Measurements from ENCODE around the gene SIGLEC12.
"Not testable (repeated sequence)": the region's sequence is repeated elsewhere in the genome, so short reads cannot be mapped to it uniquely, and the experiment has no call there.

Gene SIGLEC12

DNA sequence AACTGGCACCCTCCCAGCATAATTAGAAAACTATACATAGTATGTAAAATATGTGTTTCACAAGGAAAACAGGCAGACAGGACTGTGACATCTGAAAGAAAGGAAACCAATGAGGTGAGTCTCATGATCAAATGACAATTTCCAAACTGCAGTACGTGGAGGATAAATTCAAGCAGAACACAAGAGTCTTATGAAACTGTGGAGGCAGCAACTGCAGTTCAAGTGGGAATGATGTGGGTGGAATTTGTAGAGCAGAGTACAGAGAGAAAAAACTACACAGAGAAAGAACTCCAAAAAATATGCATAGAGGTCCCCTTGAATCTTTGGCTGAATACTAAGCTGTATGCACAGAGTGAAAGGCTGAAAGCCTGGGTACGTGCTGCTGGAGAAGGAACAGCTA is 20.2 kb upstream of the SIGLEC12 start:
- DNase-seq: no peak

DNA sequence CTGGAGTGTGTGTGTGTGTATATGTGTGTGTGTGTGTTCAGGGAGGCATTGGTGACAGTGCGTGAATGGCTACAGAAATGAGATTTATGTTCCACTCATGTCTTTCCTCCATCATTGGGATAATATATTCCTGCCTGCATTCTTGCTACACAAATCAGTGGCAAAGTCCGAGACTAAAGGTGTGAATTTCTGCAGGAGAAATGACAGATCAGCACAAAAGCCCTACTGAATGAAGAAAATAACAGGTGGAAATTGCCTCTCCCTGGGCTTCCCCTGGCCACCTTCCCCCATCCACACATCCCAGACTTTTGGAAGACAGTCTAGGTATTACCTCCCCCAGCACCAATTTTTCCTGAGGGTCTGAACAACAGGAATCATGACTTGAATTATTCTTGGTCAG is 19.8 kb upstream of the SIGLEC12 start:
- DNase-seq: no peak

DNA sequence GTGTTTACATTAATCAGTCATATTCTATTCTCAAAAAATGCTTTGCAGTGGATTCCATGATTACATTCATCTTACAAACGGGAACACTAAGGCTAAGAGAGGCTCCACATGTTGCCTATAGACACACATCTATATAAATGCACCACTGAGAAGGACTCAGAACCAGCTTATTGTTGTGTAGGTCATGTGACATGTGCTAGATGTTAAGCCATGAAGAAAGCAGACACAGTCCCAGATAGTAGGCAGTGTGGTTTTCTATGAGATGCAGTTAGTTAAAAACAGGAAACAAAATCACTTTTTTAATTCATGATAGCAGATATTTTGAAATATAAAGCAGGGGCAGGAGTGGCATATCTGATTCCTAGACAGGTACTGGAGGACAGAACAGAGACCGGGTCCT is 19.1 kb upstream of the SIGLEC12 start:
- no peak for DNase-seq

- peak; percentile 15 for DNase-seq
These were observed 13.4 kb upstream of the SIGLEC12 start for GRCh38 chr19:51514866-51515481.

GRCh38 chr19:51513968-51514367 is 12.4 kb upstream of the SIGLEC12 start:
- no peak for DNase-seq

- DNase-seq: no peak
These were observed 9.8 kb upstream of the SIGLEC12 start for GRCh38 chr19:51511353-51511752.

DNA sequence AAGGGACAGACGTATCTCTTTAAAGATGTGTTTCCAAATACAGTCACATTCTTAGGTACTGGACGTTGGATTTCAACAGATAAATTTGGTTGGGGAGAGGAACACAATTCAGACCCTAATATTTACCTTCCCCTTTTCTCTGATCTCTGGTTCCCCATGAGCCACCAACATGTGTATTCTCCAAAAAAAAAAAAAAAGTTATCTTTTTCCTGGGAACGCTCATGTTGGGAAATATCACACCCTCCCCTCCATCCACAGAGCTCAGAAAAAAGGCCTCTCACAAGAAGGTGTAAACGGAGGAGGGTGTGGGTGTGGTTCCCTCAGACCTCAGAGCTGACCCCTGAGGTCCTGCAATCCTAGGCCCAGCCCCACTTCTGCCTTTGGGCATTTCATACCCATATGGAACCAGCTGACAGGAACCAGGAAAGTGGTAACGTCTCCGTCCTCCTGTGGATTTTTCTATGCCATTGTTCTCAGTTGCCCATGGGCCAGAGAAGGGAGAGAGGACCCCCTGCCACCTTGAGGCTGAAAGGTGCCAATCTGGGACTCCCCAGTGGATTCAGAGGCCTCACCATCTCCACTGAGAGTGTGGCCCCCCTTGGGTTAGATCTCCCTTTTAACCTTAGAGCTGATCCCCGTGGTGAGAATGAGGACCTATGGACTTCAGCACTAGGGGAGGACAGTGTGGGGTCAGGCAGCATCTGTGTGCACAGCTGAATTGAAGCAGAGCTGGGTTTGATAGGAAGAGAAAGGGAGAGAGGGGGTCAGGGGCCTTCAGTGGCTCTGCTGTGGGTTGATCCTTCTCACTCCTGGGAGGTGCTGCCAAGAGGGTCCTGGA is 8.4 kb upstream of the SIGLEC12 start:
- DNase-seq: no peak

GRCh38 chr19:51508059-51508733 is 6.6 kb upstream of the SIGLEC12 start:
- no peak for DNase-seq

GRCh38 chr19:51507640-51508058 is 6.0 kb upstream of the SIGLEC12 start:
- no peak for DNase-seq

DNA sequence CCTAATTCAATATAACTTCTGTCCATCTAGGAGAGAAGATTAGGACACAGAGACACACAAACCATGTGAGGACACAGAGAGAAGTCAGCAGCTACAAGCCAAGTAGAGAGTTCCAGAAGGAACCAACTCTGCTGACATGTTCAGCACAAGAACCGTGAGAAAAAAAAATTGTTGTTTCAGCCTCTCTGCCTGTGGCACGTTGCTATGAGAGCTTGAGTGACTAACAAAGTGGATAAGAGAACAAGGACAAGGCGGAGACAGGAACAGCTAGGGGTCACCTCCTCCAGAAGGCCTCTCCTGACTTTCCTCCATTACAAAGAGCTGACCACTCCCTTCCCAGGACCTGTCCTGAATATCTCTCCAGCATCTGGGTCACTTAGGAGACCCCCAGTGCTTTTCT is 5.6 kb upstream of the SIGLEC12 start:
- DNase-seq: no peak

DNA sequence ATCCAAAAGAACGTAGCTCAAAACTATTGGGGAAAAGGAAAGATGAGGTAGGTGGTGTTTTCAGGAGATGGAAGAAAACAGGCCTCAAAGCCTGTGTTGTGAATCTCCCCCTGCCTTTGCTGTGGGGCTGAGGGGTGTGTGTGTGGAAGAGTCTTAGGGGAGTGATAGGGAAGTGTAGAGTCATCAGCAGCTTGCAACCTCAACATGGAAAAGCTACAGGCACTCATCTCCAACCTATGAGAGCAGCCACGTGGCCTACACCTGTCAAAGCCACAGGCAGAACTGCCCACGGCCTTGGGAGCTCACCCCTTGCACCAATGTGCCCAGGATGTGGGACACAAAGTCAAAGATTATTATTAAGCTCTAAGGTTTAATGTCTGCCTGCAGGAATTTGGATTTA is 4.3 kb upstream of the SIGLEC12 start:
- no peak for DNase-seq

GRCh38 chr19:51503896-51504295 is 2.3 kb upstream of the SIGLEC12 start:
- no peak for DNase-seq

DNA sequence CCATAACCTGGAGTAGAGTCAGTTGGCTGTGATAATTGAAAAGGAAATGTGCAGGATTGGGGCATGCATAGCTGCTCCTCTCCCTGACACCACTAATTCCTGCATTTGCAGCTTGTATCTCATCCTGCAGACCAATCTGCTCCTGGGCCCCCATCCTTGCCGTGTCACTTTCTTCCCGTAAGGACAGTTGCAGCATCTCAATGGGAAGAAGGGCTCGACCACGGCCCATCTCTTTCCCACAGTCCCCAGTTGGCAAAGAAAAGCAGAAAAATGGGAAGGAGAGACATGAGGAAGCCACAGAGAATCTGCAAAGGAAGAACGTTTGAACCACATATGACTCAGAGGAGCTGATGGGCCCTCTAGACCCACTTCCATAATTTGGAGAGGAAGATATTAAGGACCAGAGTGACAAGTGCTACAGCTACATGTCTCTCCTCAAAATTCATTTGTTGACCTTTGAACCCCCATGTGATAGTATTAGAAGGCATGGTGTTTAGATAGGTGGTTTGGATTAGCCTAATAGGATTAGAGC is 1.8 kb upstream of the SIGLEC12 start:
- no peak for DNase-seq

GRCh38 chr19:51500931-51501330 is 669 bp downstream of the SIGLEC12 start:
- not testable (repeated sequence) for DNase-seq

DNA sequence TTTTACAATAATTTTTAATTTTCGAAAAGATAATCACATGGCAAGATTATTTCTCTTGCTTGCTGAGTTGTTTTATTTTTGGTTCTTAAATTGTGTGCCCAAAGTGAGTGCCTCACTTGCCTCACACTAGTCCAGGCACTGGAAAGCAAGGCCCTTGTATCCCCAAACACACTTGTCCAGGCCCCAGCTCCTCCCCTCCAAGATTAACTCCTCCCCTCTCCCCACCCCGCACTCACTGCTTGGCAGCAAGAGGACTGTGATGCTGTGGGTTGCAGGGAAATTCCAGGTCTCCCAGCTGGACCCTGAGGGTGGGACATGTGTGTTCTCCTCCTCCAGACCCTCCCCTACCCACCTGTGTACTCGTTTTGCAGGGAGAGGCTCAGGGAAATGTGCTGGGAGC is 3.9 kb downstream of the SIGLEC12 start:
- DNase-seq: no peak

- no peak for DNase-seq
These were observed 7.8 kb downstream of the SIGLEC12 start for GRCh38 chr19:51493776-51494175.

DNA sequence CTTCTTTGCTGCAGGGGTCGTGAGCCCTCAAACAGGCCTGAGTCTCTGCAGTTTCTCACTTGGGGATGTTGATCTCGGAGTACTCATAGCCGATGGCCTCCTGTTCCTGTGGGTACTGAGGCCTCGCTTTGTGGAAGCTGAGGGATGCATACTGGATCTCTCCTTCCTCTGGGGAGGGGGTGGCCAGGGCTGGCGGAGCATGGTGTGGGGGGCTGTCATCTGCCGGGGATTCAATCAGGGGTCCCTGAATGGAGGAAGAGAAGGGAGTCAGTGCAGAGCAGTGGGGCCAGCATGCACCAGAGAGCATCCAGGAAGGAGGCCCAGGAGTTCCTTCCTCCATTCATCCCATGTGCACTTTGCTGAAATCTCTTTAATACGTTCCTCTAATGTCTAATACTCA is 10.0 kb downstream of the SIGLEC12 start:
- no peak for DNase-seq

DNA sequence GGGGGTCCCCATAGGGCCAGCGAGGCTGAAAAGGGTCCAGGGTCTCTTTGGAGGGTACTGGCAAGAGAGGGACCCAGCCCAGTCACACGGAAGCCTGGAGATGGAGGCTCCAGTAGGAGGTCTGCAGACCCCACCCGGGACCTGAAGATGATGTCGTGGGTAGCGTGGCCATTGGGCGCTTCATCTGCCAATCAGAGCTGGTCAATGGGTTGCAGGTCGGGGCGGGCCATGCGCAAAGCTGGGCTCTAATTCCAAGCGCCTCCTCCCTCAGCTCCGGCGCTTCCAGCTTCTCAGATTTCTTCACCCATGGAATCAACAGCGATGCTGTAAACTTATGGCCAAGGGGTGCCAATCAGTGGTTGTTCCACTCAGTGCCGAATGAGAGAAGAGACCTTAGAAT is 10.9 kb downstream of the SIGLEC12 start:
- DNase-seq: no peak

DNA sequence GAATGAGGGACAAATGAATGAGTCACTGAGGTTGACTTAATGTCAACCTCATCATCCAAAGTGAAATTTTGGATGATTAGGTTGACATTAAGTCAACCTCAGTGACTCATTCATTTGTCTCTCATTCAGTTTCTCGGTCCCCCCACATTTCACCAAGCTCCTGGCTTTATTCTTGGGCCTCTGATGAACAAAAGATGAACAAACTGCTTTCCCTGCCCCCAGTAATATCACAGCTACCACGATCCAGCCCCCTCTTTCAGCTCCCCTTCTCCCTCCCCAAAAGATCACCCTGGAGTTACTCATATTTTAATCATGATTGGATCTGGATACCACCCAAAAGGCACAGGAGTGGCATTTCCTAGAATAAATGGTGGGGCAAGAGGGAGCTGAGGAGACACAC is 12.5 kb downstream of the SIGLEC12 start:
- DNase-seq: no peak

DNA sequence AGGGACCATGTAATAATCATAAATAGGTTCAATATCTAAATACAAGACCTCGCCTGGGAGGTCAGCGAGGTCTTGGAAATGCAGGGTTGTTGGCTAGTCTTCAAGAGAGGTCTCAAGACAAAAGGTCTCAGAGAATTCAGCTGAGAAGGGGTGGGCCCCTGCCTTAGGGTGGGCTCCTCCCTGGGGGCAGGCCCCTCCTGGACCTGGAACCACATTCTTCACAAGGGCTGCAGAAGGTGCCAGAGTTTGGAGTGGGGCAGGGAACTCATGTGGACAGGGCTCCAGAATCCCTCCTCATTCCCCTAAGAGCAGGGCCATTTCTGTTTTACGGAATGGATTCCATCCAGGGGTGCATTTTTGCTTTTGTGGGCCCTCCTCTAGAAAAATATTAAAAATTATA is 13.1 kb downstream of the SIGLEC12 start:
- DNase-seq: no peak

DNA sequence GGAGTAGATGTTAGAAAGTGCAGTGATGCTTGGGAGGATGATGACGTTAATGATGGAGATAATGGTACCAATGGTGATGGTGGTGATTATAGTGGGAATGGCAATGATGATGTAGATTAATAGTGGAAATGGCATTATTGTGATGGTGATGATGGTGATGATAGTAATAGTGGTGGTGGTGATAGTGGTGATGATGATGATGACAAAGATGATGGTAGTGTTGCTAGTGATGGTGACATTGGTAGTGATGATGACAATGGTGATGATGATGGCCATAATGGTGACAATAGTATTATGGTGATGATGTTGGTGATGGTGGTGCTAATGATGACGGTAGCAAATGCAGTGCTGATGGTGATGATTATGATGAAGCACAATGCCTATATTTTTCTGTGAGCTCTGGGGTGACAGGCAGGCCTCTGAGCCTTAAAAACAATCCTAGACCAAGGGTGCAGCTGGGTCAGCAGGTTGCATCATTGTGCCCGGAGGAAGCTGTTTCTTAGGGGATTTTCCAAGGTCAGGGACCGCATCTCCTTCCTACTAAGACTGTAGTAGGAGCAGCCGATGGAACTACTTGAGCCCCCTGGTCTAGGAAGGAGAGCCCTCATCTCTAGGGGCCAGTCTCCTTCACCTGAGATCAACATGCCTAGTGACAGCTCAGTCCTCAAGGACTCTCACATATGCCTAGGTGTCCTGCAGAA is 15.5 kb downstream of the SIGLEC12 start:
- DNase-seq: no peak

- DNase-seq: peak; percentile 25
These were observed 21.0 kb downstream of the SIGLEC12 start for GRCh38 chr19:51480590-51480989.
